NCI-H82 treated with DMSO at 0.1 percent for 48 hours (cell line): ENCODE results near the gene BUD31.
A peak's percentile ranks its signal among the peaks of the same experiment; 100 is the strongest.
"Not testable (repeated sequence)": the region's sequence is repeated elsewhere in the genome, so short reads cannot be mapped to it uniquely, and the experiment has no call there.

Source experiments
- DNase-seq: peaks from one replicate; lab custom pipeline; 2025; ENCODE audit not compliant: unreplicated experiment; lab: John Stamatoyannopoulos, UW

The BUD31 gene

GRCh38 chr7:99428972-99429566, 20.3 kb downstream of the BUD31 start:
- no peak for DNase-seq

GRCh38 chr7:99429756-99430155, 21.0 kb downstream of the BUD31 start:
- no peak for DNase-seq

- DNase-seq, result not testable (repeated sequence)
Observed at GRCh38 chr7:99431756-99432540, 23.2 kb downstream of the BUD31 start.

GRCh38 chr7:99433158-99433557, 24.4 kb downstream of the BUD31 start:
- DNase-seq, result no peak

GRCh38 chr7:99437946-99438572, 29.3 kb downstream of the BUD31 start:
- DNase-seq, result no peak

GRCh38 chr7:99438573-99439480, 30.1 kb downstream of the BUD31 start, which contains the start of the genes CPSF4 and PTCD1:
CPSF4 (plus strand) TSS chr7:99438943; CDS start chr7:99439083, 140 bp downstream.
PTCD1 (minus strand) TSS chr7:99438798; CDS start chr7:99435242, 3,556 bp downstream.
- peak; percentile 82 for DNase-seq

- no peak for DNase-seq
Observed at GRCh38 chr7:99440195-99440594, 31.4 kb downstream of the BUD31 start.

GRCh38 chr7:99446096-99446495, 37.3 kb downstream of the BUD31 start:
- DNase-seq, result no peak

- no peak for DNase-seq
Observed at GRCh38 chr7:99447943-99448342, 39.2 kb downstream of the BUD31 start.

GRCh38 chr7:99448855-99449254, 40.1 kb downstream of the BUD31 start:
- no peak for DNase-seq

- no peak for DNase-seq
Observed at GRCh38 chr7:99449326-99449725, 40.6 kb downstream of the BUD31 start.

GRCh38 chr7:99451936-99452335, 43.2 kb downstream of the BUD31 start:
- DNase-seq, result no peak

GRCh38 chr7:99452541-99452940, 43.8 kb downstream of the BUD31 start:
- no peak for DNase-seq

GRCh38 chr7:99453105-99453504, 44.3 kb downstream of the BUD31 start:
- DNase-seq, result no peak

GRCh38 chr7:99455874-99456273, 47.1 kb downstream of the BUD31 start:
- DNase-seq, result no peak

- no peak for DNase-seq
Observed at GRCh38 chr7:99456288-99456687, 47.5 kb downstream of the BUD31 start.

- DNase-seq, result no peak
Observed at GRCh38 chr7:99457050-99457649, 48.4 kb downstream of the BUD31 start.

- no peak for DNase-seq
Observed at GRCh38 chr7:99457650-99458493, 49.1 kb downstream of the BUD31 start.

GRCh38 chr7:99459087-99459486, 50.3 kb downstream of the BUD31 start:
- DNase-seq, result no peak

- DNase-seq, result no peak
Observed at GRCh38 chr7:99460651-99461050, 51.9 kb downstream of the BUD31 start.
